AG09309 (cell line): ENCODE data around the gene SLC36A4.
"Not testable (repeated sequence)": the region's sequence is repeated elsewhere in the genome, so short reads cannot be mapped to it uniquely, and the experiment has no call there.

Source experiments
- DNase-seq: peaks from one replicate; pipeline ENCODE4 v3.0.0-alpha.2; 2010; ENCODE audit warnings: low read depth
- H3K4me3 ChIP-seq: 2 replicates; pipeline ENCODE4 v1.5.1; 2011; ENCODE audit warnings: mild to moderate bottlenecking, low read depth, low read length, moderate library complexity; ENCODE audit not compliant: control insufficient read depth
- TF ChIP-seq, protein P1 (sequence below): IDR thresholded peaks from 2 replicates; pipeline ENCODE4 v1.5.1; 2011; ENCODE audit warnings: mild to moderate bottlenecking, low read depth, low read length, inconsistent platforms; ENCODE audit not compliant: insufficient read depth, control insufficient read depth; ENCODE audit errors: missing control alignments

Gene SLC36A4

DNA sequence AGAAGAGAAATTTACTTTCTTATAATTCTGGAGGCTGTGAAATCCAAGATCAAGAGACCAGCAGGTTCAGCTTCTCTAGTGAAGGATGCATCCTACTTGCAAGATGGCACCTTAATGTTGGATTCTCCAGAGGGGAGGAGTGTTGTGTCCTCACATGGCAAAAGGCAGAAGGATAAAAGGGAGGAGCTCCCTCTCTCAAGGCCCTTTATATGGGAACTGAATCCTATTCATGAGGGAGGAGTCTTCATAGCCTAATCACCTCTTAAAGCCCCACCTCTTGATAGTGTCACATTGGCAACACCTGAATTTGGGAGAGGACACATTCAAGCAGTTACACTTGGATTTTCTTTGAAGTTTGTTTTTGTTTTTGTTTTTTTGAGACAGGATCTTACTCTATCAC, 79.5 kb downstream of the SLC36A4 start:
- no peak overlapping the region for H3K4me3 ChIP-seq
- TF ChIP-seq, protein P1, sequence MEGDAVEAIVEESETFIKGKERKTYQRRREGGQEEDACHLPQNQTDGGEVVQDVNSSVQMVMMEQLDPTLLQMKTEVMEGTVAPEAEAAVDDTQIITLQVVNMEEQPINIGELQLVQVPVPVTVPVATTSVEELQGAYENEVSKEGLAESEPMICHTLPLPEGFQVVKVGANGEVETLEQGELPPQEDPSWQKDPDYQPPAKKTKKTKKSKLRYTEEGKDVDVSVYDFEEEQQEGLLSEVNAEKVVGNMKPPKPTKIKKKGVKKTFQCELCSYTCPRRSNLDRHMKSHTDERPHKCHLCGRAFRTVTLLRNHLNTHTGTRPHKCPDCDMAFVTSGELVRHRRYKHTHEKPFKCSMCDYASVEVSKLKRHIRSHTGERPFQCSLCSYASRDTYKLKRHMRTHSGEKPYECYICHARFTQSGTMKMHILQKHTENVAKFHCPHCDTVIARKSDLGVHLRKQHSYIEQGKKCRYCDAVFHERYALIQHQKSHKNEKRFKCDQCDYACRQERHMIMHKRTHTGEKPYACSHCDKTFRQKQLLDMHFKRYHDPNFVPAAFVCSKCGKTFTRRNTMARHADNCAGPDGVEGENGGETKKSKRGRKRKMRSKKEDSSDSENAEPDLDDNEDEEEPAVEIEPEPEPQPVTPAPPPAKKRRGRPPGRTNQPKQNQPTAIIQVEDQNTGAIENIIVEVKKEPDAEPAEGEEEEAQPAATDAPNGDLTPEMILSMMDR: no peak

DNA sequence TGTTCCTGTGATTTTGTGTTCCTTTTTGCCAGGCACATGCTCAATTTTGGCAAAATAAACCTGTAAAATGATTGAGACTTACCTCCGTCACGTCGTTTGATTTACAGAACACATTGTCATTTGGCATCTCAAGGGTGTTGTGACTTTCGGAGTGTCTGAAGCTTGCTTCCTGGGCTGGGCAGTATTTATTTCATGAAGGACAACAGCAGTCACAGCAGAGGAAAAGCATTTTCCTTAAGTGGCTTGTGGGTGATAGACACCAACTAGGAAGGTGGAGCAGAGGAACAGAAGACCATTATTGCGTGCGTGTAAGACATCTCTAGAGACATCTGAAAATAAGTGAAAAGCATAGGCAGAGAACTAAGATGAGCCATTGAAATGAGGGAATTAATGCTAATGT, 80.2 kb downstream of the SLC36A4 start:
- H3K4me3 ChIP-seq: no peak overlapping the region
- DNase-seq: no peak
- TF ChIP-seq, protein P1: no peak

More for the DNA sequence above, 79.5 kb downstream of the SLC36A4 start:
- DNase-seq: no peak

DNA sequence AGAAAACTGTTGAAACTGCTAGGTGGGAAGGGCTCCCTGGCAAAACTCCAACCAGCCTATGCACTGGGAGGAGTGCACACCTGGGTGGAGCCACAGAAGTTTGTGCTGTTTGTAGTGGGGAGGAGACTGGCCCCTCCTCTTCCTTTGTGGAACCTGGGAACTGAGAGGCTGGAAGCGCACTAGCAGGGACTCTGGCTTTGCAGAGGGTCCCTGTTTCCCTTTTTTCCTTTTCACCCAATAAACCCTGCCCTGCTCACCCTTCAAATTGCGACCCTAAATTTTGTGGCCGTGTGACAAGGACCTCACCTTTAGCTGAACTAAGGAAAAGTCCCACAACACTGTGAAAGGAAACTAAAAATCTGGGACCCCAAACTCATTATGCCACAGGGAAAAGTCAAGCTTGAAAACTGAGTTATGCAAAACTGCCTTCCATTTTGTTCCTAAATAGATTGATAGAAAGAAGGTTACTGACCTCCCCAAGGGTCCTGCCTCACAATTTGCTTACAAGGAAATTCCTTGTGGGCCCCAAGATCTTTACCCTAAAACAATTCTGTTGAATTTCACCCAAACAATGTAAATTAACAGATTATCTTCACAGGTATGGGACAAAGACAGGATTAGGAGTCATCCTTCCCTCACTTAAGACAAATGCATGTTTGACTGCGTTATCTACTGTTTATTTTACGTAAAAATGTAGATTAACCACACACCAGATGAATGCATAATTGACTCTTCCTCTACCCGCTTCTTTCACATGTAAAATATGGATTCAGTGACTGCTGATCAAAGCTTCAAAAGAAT, 81.0 kb downstream of the SLC36A4 start:
- H3K4me3 ChIP-seq: no peak overlapping the region
- DNase-seq: no peak
- TF ChIP-seq, protein P1: no peak

DNA sequence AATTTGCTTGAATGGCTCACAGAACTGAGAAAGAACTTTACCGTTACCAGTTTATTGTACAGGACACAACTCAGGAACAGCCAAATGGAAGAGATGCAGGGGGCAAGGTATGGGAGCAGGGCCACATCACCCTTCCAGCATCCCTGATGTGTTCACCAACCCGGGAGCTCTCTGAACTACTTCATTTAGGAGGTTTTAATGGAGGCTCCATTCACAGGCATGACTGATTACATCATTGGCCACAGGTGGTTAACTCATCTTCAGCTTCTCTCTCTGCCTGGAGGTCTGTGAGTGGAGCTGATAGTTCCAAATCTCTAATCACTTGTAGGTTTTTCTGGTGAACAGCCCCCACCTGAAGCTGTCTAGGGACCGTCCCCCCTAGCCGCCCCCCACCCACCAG, 83.5 kb downstream of the SLC36A4 start:
- H3K4me3 ChIP-seq: no peak overlapping the region
- TF ChIP-seq, protein P1: no peak
- no peak for DNase-seq

DNA sequence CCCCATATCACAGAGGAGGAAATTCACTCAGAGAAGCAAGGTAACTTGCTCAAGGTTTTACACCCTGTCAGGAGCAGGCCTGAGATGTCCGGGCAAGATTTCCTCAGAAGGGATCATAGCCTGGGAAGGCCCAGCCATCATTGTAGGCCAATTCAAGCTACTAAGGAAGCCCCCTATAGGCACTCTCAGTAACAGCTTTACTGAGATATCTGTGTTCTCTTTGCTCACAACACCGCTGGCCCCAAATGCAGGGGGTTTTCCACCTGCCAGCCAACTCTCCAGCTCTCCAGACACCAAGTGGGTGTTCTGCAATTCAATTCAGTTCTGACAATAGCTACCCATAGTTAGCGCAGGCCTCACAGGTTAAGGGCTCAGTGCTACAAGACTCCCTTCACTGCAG, 84.0 kb downstream of the SLC36A4 start:
- TF ChIP-seq, protein P1: no peak
- DNase-seq: no peak
- H3K4me3 ChIP-seq: no peak overlapping the region

DNA sequence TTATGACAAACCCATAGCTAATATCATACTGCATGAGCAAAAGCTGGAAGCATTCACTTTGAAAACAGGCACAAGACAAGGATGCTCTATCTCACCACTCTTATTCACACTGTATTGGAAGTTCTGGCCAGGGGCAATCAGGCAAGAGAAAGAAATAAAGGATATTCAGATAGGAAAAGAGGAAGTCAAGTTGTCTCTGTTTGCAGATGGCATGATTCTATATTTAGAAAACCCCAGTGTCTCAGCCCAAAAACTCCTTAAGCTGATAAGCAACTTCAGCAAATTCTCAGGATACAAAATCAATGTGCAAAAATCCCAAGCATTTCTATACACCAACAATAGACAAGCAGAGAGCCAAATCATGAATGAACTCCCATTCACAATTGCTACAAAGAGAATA, 86.6 kb downstream of the SLC36A4 start:
- DNase-seq, H3K4me3 ChIP-seq: not testable (repeated sequence)

DNA sequence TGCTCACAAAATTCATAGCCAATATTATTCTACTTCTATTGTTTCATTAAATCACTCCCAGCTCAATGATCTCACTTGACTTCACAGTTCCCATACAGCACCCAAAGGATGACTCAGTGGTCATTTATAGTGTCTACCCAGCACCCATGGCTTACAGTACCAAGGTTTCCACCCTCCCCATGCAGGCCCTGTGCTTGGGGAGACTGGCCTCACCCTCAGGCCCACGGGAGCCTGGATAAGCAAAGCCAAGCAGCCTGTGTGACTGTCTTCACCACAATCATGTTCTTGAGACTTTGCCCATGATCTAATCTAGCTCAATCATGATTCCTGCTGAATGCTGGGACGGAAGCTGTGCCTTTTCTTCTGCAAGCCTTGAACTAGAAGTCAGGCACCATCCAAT, 97.6 kb downstream of the SLC36A4 start:
- H3K4me3 ChIP-seq: no peak overlapping the region
- DNase-seq: peak; percentile 8
- TF ChIP-seq, protein P1: no peak
